ENCODE measurements around the gene FBRS. TPM values are rescaled to one million over a fixed set of nuclear protein-coding genes. Genes with fewer than 3 reads are reported as not detected.

FBRS gene
- total and polyA plus RNA-seq, 2 of the 13 experiments (the other 11 are each of a cell fraction or from before 2014, with no cell fraction given) = 13.7 to 16.2 TPM

GRCh38 chr16:30615358-30616091 is 42.7 kb upstream of the FBRS start (continued):
- TF ChIP-seq RBAK (CRISPR knock-in tag; IDR thresholded peaks at IDR 0.05) (no peak), BRCA1 (CRISPR knock-in tag; IDR thresholded peaks at IDR 0.05) (no peak), ZNF572 (CRISPR knock-in tag; IDR thresholded peaks at IDR 0.05) (peak; percentile 92; the same call in 1 of the 2 replicates), ZNF841 (CRISPR knock-in tag; IDR thresholded peaks at IDR 0.05; ENCODE audit: borderline replicate concordance) (no peak), ZC3H13 (CRISPR knock-in tag; IDR thresholded peaks at IDR 0.05) (peak; percentile 40; the same call in 1 of the 2 replicates), TBL1XR1 (IDR thresholded peaks at IDR 0.05; ENCODE audit: borderline replicate concordance, low read length, partially characterized antibody) (peak; percentile 42), CCAR2 (optimal IDR thresholded peaks at IDR 0.05; ENCODE audit: low read depth, low read length) (no peak), JARID2 (CRISPR knock-in tag; IDR thresholded peaks at IDR 0.05; ENCODE audit: insufficient replicate concordance) (no peak), ZNF709 (CRISPR knock-in tag; IDR thresholded peaks at IDR 0.05) (no peak), ZNF598 (CRISPR knock-in tag; IDR thresholded peaks at IDR 0.05; ENCODE audit: borderline replicate concordance) (peak; percentile 19; the same call in 1 of the 2 replicates), ZNF10 (CRISPR knock-in tag; IDR thresholded peaks at IDR 0.05; ENCODE audit: borderline replicate concordance, low read depth) (no peak), SRF (IDR thresholded peaks at IDR 0.05; ENCODE audit: low read depth, low read length) (no peak), KDM1A (CRISPR knock-in tag; IDR thresholded peaks at IDR 0.05) (no peak), ZMYM3 (CRISPR knock-in tag; IDR thresholded peaks at IDR 0.05) (no peak), ZBED4 (CRISPR knock-in tag; IDR thresholded peaks at IDR 0.05; ENCODE audit: borderline replicate concordance) (no peak), SP4 (CRISPR knock-in tag; IDR thresholded peaks at IDR 0.05) (peak; percentile 42; the same call in 1 of the 2 replicates), ATF5 (CRISPR knock-in tag; IDR thresholded peaks at IDR 0.05; ENCODE audit: low read depth) (no peak), ZNF44 (CRISPR knock-in tag; IDR thresholded peaks at IDR 0.05) (no peak), SMC3 (IDR thresholded peaks at IDR 0.05; ENCODE audit: low read length) (peak; percentile 56; the same call in 1 of the 2 replicates), MAFF (IDR thresholded peaks at IDR 0.05; ENCODE audit: low read depth, low read length) (no peak), RNF2 (conservative IDR thresholded peaks at IDR 0.05; ENCODE audit: low read depth) (no peak), ZNF503 (CRISPR knock-in tag; IDR thresholded peaks at IDR 0.05) (no peak), GABPB1 (CRISPR knock-in tag; IDR thresholded peaks at IDR 0.05) (peak; percentile 47), AHR (CRISPR knock-in tag; IDR thresholded peaks at IDR 0.05) (peak; percentile 84; the same call in 1 of the 2 replicates)
